ENCODE measurements around the gene EPHA7. TPM values are rescaled to one million over a fixed set of nuclear protein-coding genes. Genes with fewer than 3 reads are reported as not detected.

Gene EPHA7
- total RNA-seq, 4 donors from 2014 or later: 3.6 to 31.0 (median 16.9) TPM

- H3K27ac ChIP-seq: no peak overlapping the region
- in situ Hi-C loops (cut with MboI; ENCODE audit: low pct_ligation_motif_present in 1 of 4, low pct_unique_long_range_greater_than_20kb in 1 of 4, low sequenced_read_pairs in 3 of 4): no loop called here
Measured at GRCh38 chr6:93210908-93211307, 208.5 kb downstream of the EPHA7 start.

GRCh38 chr6:93209358-93209757 is 210.0 kb downstream of the EPHA7 start:
- H3K4me1 ChIP-seq: no peaks in the 10 kb centered on the region
- WGBS, 2 donors (ENCODE audit: low coverage in 1 of 2): 70% methylated on average over 4 of the region's 4 CpGs
- in situ Hi-C loops (cut with MboI; ENCODE audit: low pct_ligation_motif_present in 1 of 4, low pct_unique_long_range_greater_than_20kb in 1 of 4, low sequenced_read_pairs in 3 of 4): no loop called here
- no peaks in the 10 kb centered on the region for H3K27me3 ChIP-seq
- H3K27ac ChIP-seq: no peak overlapping the region
- no peak for DNase-seq
- intact Hi-C loops (cut with DNase I; ENCODE audit: low total_unique reads): no loop called here
- H3K4me3 ChIP-seq: no peak overlapping the region
- H3K36me3 ChIP-seq: no peaks in the 10 kb centered on the region
- TF ChIP-seq CTCF (IDR thresholded peaks at IDR 0.05) (no peak), POLR2A (IDR thresholded peaks at IDR 0.05) (no peak), EP300 (IDR thresholded peaks at IDR 0.05; ENCODE audit: low read depth) (no peak), POLR2AphosphoS5 (IDR thresholded peaks at IDR 0.05) (no peak)
- no peaks in the 10 kb centered on the region for H3K9me3 ChIP-seq

More at GRCh38 chr6:93210908-93211307, 208.5 kb downstream of the EPHA7 start:
- TF ChIP-seq EP300 (IDR thresholded peaks at IDR 0.05; ENCODE audit: low read depth) (no peak), POLR2A (IDR thresholded peaks at IDR 0.05) (no peak), POLR2AphosphoS5 (IDR thresholded peaks at IDR 0.05) (no peak), CTCF (IDR thresholded peaks at IDR 0.05) (no peak)
- intact Hi-C loops (cut with DNase I; ENCODE audit: low total_unique reads): no loop called here
- Histone ChIP-seq H3K27me3 (no peaks in the 10 kb centered on the region), H3K9me3 (no peaks in the 10 kb centered on the region), H3K4me1 (no peaks in the 10 kb centered on the region), H3K36me3 (no peaks in the 10 kb centered on the region), H3K4me3 (no peak overlapping the region)
- no peak for DNase-seq

- no peak overlapping the region for H3K27ac ChIP-seq
- DNase-seq: no peak
Measured at GRCh38 chr6:93196406-93196970, 222.9 kb downstream of the EPHA7 start.

GRCh38 chr6:93194480-93194879 is 224.9 kb downstream of the EPHA7 start:
- DNase-seq: no peak
- Histone ChIP-seq H3K4me1 (no peaks in the 10 kb centered on the region), H3K27me3 (no peaks in the 10 kb centered on the region), H3K9me3 (no peaks in the 10 kb centered on the region), H3K4me3 (no peak overlapping the region), H3K27ac (no peak overlapping the region), H3K36me3 (no peaks in the 10 kb centered on the region)
- TF ChIP-seq EP300 (IDR thresholded peaks at IDR 0.05; ENCODE audit: low read depth) (no peak), CTCF (IDR thresholded peaks at IDR 0.05) (no peak), POLR2AphosphoS5 (IDR thresholded peaks at IDR 0.05) (no peak), POLR2A (IDR thresholded peaks at IDR 0.05) (no peak)
- intact Hi-C loops (cut with DNase I; ENCODE audit: low total_unique reads): no loop called here
- in situ Hi-C loops (cut with MboI; ENCODE audit: low pct_ligation_motif_present in 1 of 4, low pct_unique_long_range_greater_than_20kb in 1 of 4, low sequenced_read_pairs in 3 of 4): no loop called here

More at GRCh38 chr6:93196406-93196970, 222.9 kb downstream of the EPHA7 start:
- TF ChIP-seq POLR2A (IDR thresholded peaks at IDR 0.05) (no peak), EP300 (IDR thresholded peaks at IDR 0.05; ENCODE audit: low read depth) (no peak), POLR2AphosphoS5 (IDR thresholded peaks at IDR 0.05) (no peak), CTCF (IDR thresholded peaks at IDR 0.05) (no peak)
- intact Hi-C loops (cut with DNase I; ENCODE audit: low total_unique reads) (no loop called here), in situ Hi-C loops (cut with MboI; ENCODE audit: low pct_ligation_motif_present in 1 of 4, low pct_unique_long_range_greater_than_20kb in 1 of 4, low sequenced_read_pairs in 3 of 4) (no loop called here)
- H3K36me3 ChIP-seq: no peaks in the 10 kb centered on the region
- no peaks in the 10 kb centered on the region for H3K27me3 ChIP-seq
- no peaks in the 10 kb centered on the region for H3K9me3 ChIP-seq
- H3K4me3 ChIP-seq: no peak overlapping the region
- H3K4me1 ChIP-seq: no peaks in the 10 kb centered on the region
- WGBS, 2 donors (ENCODE audit: low coverage in 1 of 2): 63% methylated on average over 1 of the region's 1 CpG; no CpG with 5 or more reads in 1 of the 2 donors
